HEK293T (cell line): Measurements from ENCODE around the gene PROZ.

ENCODE experiments used
- FOXA1 ChIP-seq: fragments of 450-650 bp; IDR thresholded peaks from 2 replicates; pipeline ENCODE4 v1.6.1; 2016; ENCODE audit warnings: mild to moderate bottlenecking
- SP1 ChIP-seq: fragments of 450-650 bp; IDR thresholded peaks from 2 replicates; pipeline ENCODE4 v1.6.1; 2017

- TF ChIP-seq FOXA1: no peak
- no peak for TF ChIP-seq SP1
Observed at GRCh38 chr13:113153810-113154748, 4.4 kb upstream of the PROZ start.
